BE2C (cell line): Measurements from ENCODE around the gene XRN2. TPM values are rescaled to one million over a fixed set of nuclear protein-coding genes. Genes with fewer than 3 reads are reported as not detected.
A peak's percentile ranks its signal among the peaks of the same experiment; 100 is the strongest.

Source experiments
- DNase-seq: peaks from one replicate; pipeline ENCODE4 v3.0.0-alpha.2; 2020
- H3K27me3 ChIP-seq: fragments of 250-450 bp; sonication (Bioruptor Pico); 2 replicates; pipeline ENCODE4 v1.5.1; 2020; ENCODE audit warnings: mild to moderate bottlenecking
- H3K36me3 ChIP-seq: fragments of 250-450 bp; sonication (Bioruptor Pico); 2 replicates; pipeline ENCODE4 v1.5.1; 2020; ENCODE audit warnings: mild to moderate bottlenecking
- H3K4me1 ChIP-seq: fragments of 250-450 bp; sonication (Bioruptor Pico); 2 replicates; pipeline ENCODE4 v1.5.1; 2020
- H3K4me3 ChIP-seq: 2 replicates; pipeline ENCODE4 v1.5.1; 2011; ENCODE audit warnings: low read depth, low read length
- H3K9me3 ChIP-seq: fragments of 250-450 bp; sonication (Bioruptor Pico); 2 replicates; pipeline ENCODE4 v1.5.1; 2020
- CTCF ChIP-seq: IDR thresholded peaks from 2 replicates; pipeline ENCODE4 v1.5.1; 2012; ENCODE audit warnings: mild to moderate bottlenecking, low read depth, low read length
- polyA plus RNA-seq: library from polyadenylated mRNA; unstranded; fragments of >200 nt; gene quantifications from one replicate; pipeline ENCODE4 v1.2.1, GENCODE V29; 2012; ENCODE audit warnings: low read depth, missing spikeins; ENCODE audit not compliant: insufficient read length, insufficient read depth

XRN2 gene
- 52.3 TPM for polyA plus RNA-seq

- peak; percentile 97 for DNase-seq
- Histone ChIP-seq H3K9me3 (no peaks in the 10 kb centered on the region), H3K27me3 (no peaks in the 10 kb centered on the region; the same call in 1 of the 2 replicates), H3K36me3 (peaks cover 2% of the 10 kb centered on the region; the same call in 1 of the 2 replicates), H3K4me1 (no peaks in the 10 kb centered on the region), H3K4me3 (peak within 1 kb of the TSS; percentile 87)
- no peak for TF ChIP-seq CTCF
These were observed at the start of gene XRN2 for GRCh38 chr20:21303061-21303871. Gene XRN2, plus strand, starts transcription at chr20:21303331. Its CDS starts 68 bp downstream, at chr20:21303399.

- H3K4me3 ChIP-seq: no peak overlapping the region
- H3K4me1 ChIP-seq: no peaks in the 10 kb centered on the region
- H3K9me3 ChIP-seq: no peaks in the 10 kb centered on the region
- TF ChIP-seq CTCF: no peak
- DNase-seq: no peak
- no peaks in the 10 kb centered on the region for H3K36me3 ChIP-seq
- no peaks in the 10 kb centered on the region for H3K27me3 ChIP-seq
These were observed 45.9 kb upstream of the XRN2 start for GRCh38 chr20:21257192-21257591.

- Histone ChIP-seq H3K4me1 (no peaks in the 10 kb centered on the region), H3K27me3 (no peaks in the 10 kb centered on the region), H3K4me3 (no peak overlapping the region), H3K36me3 (no peaks in the 10 kb centered on the region), H3K9me3 (no peaks in the 10 kb centered on the region)
- no peak for DNase-seq
- no peak for TF ChIP-seq CTCF
These were observed 44.7 kb upstream of the XRN2 start for GRCh38 chr20:21258411-21258810.

- no peaks in the 10 kb centered on the region for H3K9me3 ChIP-seq
- DNase-seq: no peak
- TF ChIP-seq CTCF: no peak
These were observed 43.8 kb upstream of the XRN2 start for GRCh38 chr20:21259346-21259745.

GRCh38 chr20:21262812-21263211 is 40.3 kb upstream of the XRN2 start:
- TF ChIP-seq CTCF: no peak
- Histone ChIP-seq H3K9me3 (peaks cover 3% of the 10 kb centered on the region; the same call in 1 of the 2 replicates), H3K36me3 (no peaks in the 10 kb centered on the region), H3K4me3 (no peak overlapping the region), H3K4me1 (no peaks in the 10 kb centered on the region), H3K27me3 (peaks cover 5% of the 10 kb centered on the region; the same call in 1 of the 2 replicates)
- DNase-seq: no peak

More at GRCh38 chr20:21259346-21259745, 43.8 kb upstream of the XRN2 start:
- H3K4me3 ChIP-seq: no peak overlapping the region
- no peaks in the 10 kb centered on the region for H3K36me3 ChIP-seq
- H3K27me3 ChIP-seq: no peaks in the 10 kb centered on the region
- no peaks in the 10 kb centered on the region for H3K4me1 ChIP-seq
